ENCODE measurements around the gene TMEM213.

Gene TMEM213

DNA sequence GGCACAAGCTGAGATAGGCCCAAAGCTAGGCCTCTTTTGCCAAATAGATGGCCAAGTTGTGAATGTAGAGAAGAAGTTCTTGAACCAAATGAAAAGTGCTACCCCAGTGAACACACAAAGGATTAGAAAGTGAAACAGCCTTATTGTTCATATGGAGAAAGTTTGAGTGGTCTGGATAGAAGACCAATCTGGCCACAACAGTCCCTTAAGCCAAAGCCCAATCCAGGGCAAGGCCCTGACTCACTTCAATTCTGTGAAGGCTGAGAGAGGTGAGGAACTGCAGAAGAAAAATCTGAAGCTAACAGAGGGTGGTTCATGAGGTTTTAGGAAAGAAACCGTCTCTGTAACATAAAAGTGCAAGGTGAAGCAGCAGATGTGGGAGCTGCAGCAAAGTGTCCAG is 18.9 kb downstream of the TMEM213 start:
- H3K4me3 Mint-ChIP-seq = no peak overlapping the region
- H3K27me3 Mint-ChIP-seq = no peaks in the 10 kb centered on the region
- ATAC-seq (peak; percentile 71), DNase-seq (peak in 1 of 2 donors; percentile 13)
- H3K9me3 Mint-ChIP-seq = no peaks in the 10 kb centered on the region
- H3K27ac Mint-ChIP-seq = no peak overlapping the region
- H3K4me1 Mint-ChIP-seq = peaks cover 22% of the 10 kb centered on the region

DNA sequence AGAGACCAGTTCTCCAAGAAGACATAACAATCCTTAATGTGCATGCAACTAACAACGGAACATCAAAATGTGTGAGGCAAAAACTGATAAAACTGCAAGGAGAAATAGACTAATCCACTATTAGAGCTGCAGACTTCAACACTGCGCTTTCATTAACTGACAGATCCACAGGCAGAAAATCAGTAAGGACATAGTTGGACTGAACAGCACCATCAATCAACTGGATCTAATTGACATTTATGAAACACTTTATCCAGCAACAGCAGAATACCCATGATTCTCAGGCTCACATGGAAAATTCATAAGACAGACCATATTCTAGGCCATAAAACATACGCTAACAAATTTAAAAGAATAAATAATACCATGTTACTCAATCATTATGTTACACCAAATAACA is 21.8 kb downstream of the TMEM213 start:
- no peak overlapping the region for H3K4me3 Mint-ChIP-seq
- H3K27me3 Mint-ChIP-seq = no peaks in the 10 kb centered on the region
- no peak overlapping the region for H3K27ac Mint-ChIP-seq
- DNase-seq (no peak), ATAC-seq (no peak)
- H3K4me1 Mint-ChIP-seq = peaks cover 14% of the 10 kb centered on the region
- H3K9me3 Mint-ChIP-seq = no peaks in the 10 kb centered on the region

DNA sequence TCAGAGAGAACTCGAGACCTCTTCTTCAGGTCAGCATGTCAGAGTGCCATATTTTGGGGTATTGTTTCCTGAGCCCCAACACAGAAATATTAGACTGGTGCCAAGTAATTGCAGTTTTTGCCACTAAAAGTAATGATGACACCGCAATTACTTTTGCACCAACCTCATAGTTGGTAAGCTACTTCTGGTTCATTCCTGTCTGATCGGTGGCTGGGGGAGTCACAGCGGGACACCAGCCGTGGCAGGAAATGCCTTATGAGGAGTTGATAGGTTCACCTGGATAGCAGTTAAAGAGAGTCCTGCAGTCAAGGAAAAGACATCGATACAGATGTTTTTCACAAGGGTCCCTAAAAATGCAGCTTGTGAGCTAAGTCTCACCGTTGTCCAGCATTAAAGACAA is 24.1 kb downstream of the TMEM213 start:
- H3K27me3 Mint-ChIP-seq = no peaks in the 10 kb centered on the region
- H3K9me3 Mint-ChIP-seq = no peaks in the 10 kb centered on the region
- DNase-seq (no peak), ATAC-seq (no peak)
- peaks cover 12% of the 10 kb centered on the region for H3K4me1 Mint-ChIP-seq
- no peak overlapping the region for H3K27ac Mint-ChIP-seq
- no peak overlapping the region for H3K4me3 Mint-ChIP-seq

DNA sequence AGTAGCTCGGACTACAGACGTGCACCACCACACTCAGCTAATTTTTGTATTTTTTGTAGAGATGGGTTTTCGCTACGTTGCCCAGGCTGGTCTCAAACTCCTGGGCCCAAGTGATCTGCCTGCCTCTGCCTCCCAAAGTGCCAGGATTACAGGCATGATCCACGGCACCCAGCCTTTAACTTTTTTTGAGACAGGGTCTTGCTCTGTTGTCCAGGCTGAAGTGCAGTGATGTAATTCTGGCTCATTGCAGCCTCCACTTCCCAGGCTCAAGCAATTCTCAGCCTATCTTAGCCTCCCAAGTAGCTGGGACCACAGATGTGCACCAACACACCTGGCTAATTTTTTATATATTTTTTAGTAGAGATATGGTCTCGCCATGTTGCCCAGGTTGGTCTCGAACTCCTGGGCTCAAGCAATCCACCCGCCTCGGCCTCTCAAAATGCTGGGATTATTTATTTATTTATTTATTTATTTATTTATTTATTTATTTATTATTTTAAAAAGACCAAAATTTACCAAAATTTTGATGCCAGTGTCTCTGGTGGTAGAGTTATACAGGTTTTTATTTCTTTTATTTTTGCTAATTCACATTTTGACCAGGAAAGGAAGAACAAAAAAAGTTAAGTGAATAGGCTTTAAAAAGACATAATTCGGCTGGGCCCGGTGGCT is 25.2 kb downstream of the TMEM213 start:
- Mint-ChIP-seq H3K4me1 (peaks cover 10% of the 10 kb centered on the region), H3K27ac (no peak overlapping the region), H3K27me3 (no peaks in the 10 kb centered on the region), H3K9me3 (no peaks in the 10 kb centered on the region), H3K4me3 (no peak overlapping the region)
- ATAC-seq (no peak), DNase-seq (no peak)

DNA sequence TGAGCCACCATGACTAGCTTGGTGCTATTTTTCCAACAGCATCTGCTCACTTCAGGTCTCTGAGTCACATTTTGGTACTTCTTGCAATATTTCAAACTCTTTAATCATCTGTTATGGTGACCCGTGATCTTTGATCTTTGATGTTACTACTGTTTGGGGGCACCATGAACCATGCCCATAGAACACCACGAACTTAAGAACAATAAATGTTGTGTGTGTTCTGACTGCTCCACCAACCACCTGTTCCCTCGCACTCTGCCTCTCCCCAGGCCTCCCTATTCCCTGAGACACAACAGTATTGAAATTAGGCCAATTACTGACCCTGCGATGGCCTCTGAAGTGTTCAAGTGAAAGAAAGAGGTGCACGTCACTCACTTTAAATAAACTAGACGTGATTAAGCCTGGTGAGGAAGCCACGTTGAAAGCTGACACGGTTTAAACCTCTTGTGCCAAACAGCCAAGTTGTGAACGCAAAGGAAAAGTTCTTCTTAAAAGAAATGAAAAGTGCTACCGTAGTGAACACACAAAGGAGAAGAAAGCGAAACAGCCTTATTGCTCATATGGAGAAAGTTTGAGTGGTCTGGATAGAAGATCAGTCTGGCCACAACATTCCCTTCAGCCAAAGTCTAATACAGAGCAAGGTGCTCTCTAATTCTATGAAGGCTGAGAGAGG is 27.4 kb downstream of the TMEM213 start:
- Mint-ChIP-seq H3K27ac (peak overlapping the region in 1 of 2 donors; percentile 87), H3K4me3 (no peak overlapping the region), H3K4me1 (peaks cover 10% of the 10 kb centered on the region), H3K27me3 (no peaks in the 10 kb centered on the region), H3K9me3 (no peaks in the 10 kb centered on the region)
- ATAC-seq = no peak
- no peak for DNase-seq

DNA sequence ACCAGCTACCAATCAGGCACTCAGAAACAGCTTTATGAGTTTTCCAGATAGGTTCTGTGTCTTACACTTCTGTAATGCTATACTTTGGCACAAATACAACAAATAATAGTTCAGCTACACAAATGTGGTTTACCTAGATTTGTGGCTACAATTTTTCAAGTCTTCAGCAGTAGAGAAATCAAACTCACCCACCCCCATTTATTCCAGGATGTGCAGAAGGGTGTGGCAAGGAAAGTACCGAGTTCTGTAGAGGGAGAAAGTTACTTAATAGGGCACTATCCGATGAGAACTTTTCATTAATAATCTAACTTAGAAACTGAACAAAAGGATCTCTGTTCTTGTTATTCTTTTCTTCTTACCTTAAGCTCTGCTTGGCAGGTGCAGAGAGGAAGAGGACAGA is 30.5 kb downstream of the TMEM213 start:
- no peak for ATAC-seq
- no peak for DNase-seq
- H3K27ac Mint-ChIP-seq = no peak overlapping the region
- peaks cover 10% of the 10 kb centered on the region for H3K4me1 Mint-ChIP-seq
- no peaks in the 10 kb centered on the region for H3K27me3 Mint-ChIP-seq
- no peak overlapping the region for H3K4me3 Mint-ChIP-seq
- H3K9me3 Mint-ChIP-seq = no peaks in the 10 kb centered on the region

DNA sequence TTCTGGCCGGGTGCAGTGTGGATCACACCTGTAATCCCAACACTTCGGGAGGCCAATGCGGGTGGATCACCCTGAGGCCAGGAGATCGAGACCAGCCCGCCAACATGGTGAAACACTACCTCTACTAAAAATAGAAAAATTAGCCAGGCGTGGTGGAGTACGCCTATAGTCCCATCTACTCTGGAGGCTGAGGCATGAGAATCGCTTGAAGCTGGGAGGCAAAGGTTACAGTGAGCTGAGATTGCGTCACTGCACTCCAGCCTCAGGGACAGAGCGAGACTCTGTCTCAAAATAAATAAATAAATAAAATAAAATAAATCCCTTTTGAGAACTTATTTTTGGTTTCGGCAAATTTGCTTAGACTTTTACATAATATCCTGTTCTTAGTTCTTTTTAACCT is 31.5 kb downstream of the TMEM213 start:
- no peak overlapping the region for H3K4me3 Mint-ChIP-seq
- ATAC-seq (no peak), DNase-seq (no peak)
- no peak overlapping the region for H3K27ac Mint-ChIP-seq
- H3K9me3 Mint-ChIP-seq = no peaks in the 10 kb centered on the region
- H3K4me1 Mint-ChIP-seq = peaks cover 10% of the 10 kb centered on the region
- no peaks in the 10 kb centered on the region for H3K27me3 Mint-ChIP-seq

DNA sequence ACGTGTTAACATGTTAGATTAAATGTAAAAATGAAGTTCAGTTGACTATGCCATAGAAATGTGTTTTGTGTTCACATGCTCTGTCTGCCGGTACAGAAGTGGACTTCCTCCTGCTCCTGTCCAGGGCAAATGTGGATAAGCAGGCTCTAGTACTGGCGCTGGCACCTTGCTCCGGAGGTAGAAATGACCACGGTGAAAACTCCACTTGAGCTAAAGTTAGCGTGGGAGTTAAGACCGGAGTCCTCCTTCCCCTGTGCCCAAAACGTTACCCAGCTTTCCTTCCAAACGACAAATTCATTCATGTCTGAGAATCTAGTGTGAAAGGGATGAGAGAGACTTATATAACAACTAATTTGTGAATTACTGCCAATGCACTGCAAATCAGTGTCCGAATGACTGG is 35.2 kb downstream of the TMEM213 start:
- Mint-ChIP-seq H3K9me3 (no peaks in the 10 kb centered on the region), H3K27ac (no peak overlapping the region), H3K4me1 (no peaks in the 10 kb centered on the region), H3K27me3 (no peaks in the 10 kb centered on the region), H3K4me3 (no peak overlapping the region)
- no peak for ATAC-seq
- DNase-seq = no peak

DNA sequence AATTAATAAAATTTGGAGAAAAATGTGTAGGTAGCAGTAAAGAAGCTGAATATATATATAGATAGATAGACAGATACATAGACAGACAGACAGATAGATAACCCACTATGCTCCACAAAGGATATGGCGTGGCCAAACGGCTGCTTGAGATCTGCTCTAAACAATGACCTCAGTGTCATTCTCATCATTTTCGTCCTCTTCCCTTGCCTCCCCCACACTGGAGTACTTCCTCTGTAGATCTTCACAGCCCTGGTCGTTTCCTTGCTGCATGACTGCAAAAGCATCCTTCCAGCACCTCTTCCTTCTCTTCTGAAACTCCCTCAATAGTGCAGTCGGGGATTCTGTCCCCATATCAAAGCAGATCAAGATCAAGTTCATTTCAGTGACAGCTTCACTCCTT is 35.8 kb downstream of the TMEM213 start:
- Mint-ChIP-seq H3K27ac (no peak overlapping the region), H3K27me3 (no peaks in the 10 kb centered on the region), H3K4me3 (no peak overlapping the region), H3K4me1 (no peaks in the 10 kb centered on the region), H3K9me3 (no peaks in the 10 kb centered on the region)
- no peak for ATAC-seq
- no peak for DNase-seq

DNA sequence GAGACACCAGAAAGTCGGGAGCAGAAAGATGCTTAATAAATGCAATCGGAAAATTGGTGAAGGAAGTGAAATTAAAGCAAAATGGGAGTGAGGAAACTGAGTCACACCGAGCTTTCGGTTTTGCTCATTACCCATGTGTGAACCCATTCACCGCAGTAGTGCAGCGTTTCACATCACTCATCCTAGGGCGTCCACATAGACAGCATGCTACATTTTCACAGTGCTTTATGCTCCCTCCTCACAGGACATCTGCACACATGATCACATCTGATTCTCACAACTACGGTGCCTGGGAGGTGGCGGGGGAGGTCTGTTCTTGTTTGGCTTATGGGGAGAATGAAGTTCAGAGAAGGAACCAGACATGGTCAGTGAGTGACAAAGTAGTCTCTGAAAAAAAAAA is 36.8 kb downstream of the TMEM213 start:
- no peak for ATAC-seq
- Mint-ChIP-seq H3K27me3 (no peaks in the 10 kb centered on the region), H3K4me1 (no peaks in the 10 kb centered on the region), H3K4me3 (no peak overlapping the region), H3K27ac (peak overlapping the region in 1 of 2 donors; percentile 66), H3K9me3 (no peaks in the 10 kb centered on the region)
- no peak for DNase-seq

DNA sequence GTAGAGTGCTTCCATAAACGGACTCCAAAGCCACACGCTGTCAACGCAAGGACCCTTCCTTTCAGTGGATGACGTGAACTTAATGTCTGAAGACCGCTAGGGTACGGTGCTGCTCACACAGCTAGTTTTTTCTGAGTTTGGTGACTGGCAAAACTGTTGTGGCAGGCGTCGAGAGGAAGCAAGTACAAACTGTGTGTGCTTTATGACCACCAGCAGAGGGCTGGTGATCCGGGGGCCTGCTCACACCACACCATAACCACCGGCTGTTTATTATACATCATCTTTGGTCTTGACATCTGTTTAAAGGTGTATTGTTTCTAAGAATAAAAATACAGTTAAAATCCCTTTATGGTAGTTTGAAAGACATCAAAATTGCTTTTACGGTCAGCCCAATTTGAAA is 37.3 kb downstream of the TMEM213 start:
- Mint-ChIP-seq H3K4me1 (no peaks in the 10 kb centered on the region), H3K9me3 (no peaks in the 10 kb centered on the region), H3K27me3 (no peaks in the 10 kb centered on the region), H3K4me3 (no peak overlapping the region), H3K27ac (no peak overlapping the region)
- DNase-seq = no peak
- no peak for ATAC-seq

DNA sequence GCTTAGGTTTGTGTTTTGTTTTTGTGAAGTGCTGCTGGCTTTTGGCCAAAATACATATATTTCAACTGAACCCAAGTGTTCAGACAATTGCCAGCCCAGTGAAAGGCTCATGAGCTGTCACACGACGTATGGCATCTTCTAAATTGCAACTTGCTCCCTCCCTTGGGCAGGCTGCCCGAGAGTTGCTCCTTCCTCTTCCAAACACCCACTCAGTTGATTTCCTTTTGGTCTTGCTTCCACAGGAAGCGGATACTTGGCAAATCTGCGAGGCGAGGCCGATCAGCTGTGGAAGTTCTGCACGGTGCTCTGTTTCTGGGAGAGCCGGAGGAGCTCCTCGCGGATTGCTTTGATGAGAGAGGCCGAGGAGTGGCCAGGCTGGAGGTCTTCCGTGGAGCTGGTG is 39.8 kb downstream of the TMEM213 start:
- H3K27ac Mint-ChIP-seq = no peak overlapping the region
- H3K27me3 Mint-ChIP-seq = no peaks in the 10 kb centered on the region
- DNase-seq (no peak), ATAC-seq (no peak)
- H3K9me3 Mint-ChIP-seq = no peaks in the 10 kb centered on the region
- H3K4me1 Mint-ChIP-seq = no peaks in the 10 kb centered on the region
- H3K4me3 Mint-ChIP-seq = no peak overlapping the region

DNA sequence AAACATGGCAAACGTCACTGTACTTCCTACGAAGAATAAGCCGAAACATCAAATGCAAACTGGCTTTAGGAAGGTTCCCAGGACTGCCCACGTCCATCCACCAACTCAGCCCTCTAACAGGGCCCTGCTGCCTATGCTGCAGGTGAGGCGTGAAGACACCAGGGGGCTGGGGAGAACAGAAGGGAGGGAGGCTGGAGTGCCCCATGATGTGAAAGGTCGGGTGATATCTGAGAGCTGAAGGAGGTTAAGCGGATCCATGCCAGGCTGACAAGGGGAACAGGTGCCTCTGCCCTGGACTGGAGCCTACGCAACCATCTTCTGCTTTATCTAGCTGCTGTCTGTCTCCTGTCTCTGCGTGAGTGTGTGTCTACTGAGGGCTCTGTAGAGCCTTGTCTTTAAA is 40.4 kb downstream of the TMEM213 start:
- Mint-ChIP-seq H3K27me3 (no peaks in the 10 kb centered on the region), H3K4me3 (no peak overlapping the region), H3K4me1 (no peaks in the 10 kb centered on the region), H3K9me3 (no peaks in the 10 kb centered on the region), H3K27ac (no peak overlapping the region)
- DNase-seq = no peak
- ATAC-seq = no peak

DNA sequence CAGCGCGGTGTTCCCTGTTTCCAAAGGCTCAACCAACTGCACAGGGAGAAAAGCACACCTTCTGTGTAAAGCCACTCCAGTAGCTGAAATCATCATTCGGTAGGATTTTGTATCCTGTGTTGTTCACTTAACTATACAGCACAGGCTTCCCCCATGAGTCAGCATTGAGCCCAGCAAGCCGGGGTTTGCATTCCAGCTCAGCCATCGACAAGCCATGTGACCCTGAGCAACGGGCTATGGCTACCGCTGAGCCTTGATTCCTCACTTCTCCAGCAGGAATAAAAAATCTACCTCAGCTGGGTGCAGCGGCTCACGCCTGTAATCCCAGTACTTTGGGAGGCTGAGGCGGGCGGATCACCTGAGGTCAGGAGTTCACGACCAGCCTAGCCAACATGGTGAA is 44.3 kb downstream of the TMEM213 start:
- Mint-ChIP-seq H3K27ac (no peak overlapping the region), H3K27me3 (no peaks in the 10 kb centered on the region), H3K4me1 (no peaks in the 10 kb centered on the region), H3K9me3 (no peaks in the 10 kb centered on the region), H3K4me3 (no peak overlapping the region)
- no peak for DNase-seq
- no peak for ATAC-seq

DNA sequence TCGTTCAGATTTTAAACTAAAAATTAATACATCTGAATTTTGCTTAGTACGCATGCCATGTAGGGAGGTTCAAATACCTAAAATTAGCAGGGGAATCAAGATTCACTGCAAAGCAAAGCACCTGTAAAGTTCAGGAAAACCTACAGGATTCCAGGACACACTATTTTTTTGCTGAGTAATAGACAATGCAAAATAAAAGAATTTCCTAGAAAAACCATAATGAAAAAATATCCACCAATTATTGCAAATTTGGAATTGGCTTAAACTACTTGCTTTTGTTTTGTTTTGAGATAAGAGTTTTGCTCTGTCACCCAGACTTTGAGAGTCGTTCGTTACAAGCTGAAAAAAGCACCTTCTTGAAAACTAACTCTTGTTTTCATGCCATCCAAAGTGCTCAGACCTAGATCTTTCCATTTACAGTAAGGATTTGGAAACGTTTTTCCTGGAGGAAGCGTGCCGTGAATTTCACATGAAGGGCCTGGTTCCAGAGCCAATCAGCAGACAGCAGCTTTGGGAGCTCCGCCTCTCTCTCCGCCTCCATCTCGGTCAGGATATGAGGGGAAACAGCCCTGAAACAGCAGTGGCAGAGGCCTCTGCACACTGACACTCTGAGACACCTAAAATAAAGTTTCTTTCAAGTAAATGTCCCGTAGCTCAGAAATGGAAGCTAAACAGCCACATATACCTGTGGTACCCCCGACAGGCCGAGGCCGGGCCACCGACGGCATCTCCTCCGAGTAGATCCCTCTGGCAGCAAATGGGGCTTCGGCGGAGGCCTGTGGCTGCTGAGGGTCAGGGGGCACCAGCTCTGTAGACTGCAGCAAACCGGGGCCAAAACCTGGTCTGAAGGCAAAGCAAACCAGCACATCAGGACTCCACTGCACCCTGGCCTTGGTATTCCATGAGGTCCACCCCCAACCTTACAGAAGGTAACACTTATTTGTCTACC is 46.1 kb downstream of the TMEM213 start:
- Mint-ChIP-seq H3K4me3 (no peak overlapping the region), H3K4me1 (no peaks in the 10 kb centered on the region), H3K9me3 (no peaks in the 10 kb centered on the region), H3K27me3 (no peaks in the 10 kb centered on the region), H3K27ac (no peak overlapping the region)
- ATAC-seq (no peak), DNase-seq (no peak)

DNA sequence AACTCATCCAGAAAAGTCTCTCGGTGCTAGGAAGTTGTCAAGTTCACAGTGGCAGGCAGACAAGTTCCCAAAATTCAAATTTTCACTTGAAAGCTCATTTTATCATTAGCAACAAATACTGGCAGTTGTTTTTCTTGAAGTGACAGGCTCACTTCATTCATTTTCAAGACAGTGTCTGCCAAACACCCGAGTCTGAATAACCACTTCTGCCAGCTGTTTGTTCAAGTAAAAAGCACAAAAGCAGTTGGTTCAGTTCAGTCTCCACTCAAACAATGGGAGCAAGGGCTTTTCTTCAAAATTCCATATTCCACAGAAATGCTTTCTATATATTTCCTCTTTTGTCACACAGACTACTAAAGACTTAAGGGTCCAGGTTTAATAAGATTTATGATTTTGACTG is 47.9 kb downstream of the TMEM213 start:
- no peaks in the 10 kb centered on the region for H3K9me3 Mint-ChIP-seq
- H3K4me3 Mint-ChIP-seq = no peak overlapping the region
- no peaks in the 10 kb centered on the region for H3K27me3 Mint-ChIP-seq
- no peaks in the 10 kb centered on the region for H3K4me1 Mint-ChIP-seq
- ATAC-seq (no peak), DNase-seq (no peak)
- no peak overlapping the region for H3K27ac Mint-ChIP-seq

Data from stimulated activated naive CD8-positive, alpha-beta T cell treated with anti-CD3 and anti-CD28 coated beads, Interleukin-15, amount 100 ng/mL, for 72 hours (primary cell).